ENCODE measurements around the gene MRAP. TPM values are rescaled to one million over a fixed set of nuclear protein-coding genes. Genes with fewer than 3 reads are reported as not detected.
A peak's percentile ranks its signal among the peaks of the same experiment; 100 is the strongest.

The MRAP gene
- total and polyA plus RNA-seq, 2 donors (not counting 1 experiment from before 2014, with no cell fraction given) = not detected

- CTCF ChIA-PET = interaction anchor here (0.8 to 1.0 kb wide), 2 partner anchors 7 to 21 kb away, joined by 3 read pairs; no protein-coding TSS in a partner anchor
Measured at GRCh38 chr21:32278518-32279376, 19.9 kb upstream of the MRAP start, which contains the start of gene MIS18A. Gene MIS18A (minus strand): TSS chr21:32279049. CDS start chr21:32279014, 35 bp downstream.

More at GRCh38 chr21:32278518-32279376, 19.9 kb upstream of the MRAP start, which contains the start of gene MIS18A:
- no peak for TF ChIP-seq CTCF (IDR thresholded peaks at IDR 0.05)
- no peak for TF ChIP-seq EZH2 (IDR thresholded peaks at IDR 0.05; ENCODE audit: borderline replicate concordance, insufficient read depth, low read depth, low read length, poor library complexity, severe bottlenecking)
- WGBS (ENCODE audit: insufficient coverage) = under 1% methylated on average over 69 of the region's 69 CpGs
- H3K4me3 ChIP-seq (ENCODE audit: control extremely low read depth in 1 of 5, extremely low read depth in 1 of 5, insufficient read depth in 1 of 5, low read depth in 2 of 5, low read length in 4 of 5) = peak within 1 kb of the TSS; percentile 70 to 86 (median 82)
- Mint-ChIP-seq H3K27ac (peak within 1 kb of the TSS; percentile 91), H3K4me1 (peaks cover 22% of the 10 kb centered on the region), H3K4me3 (peak within 1 kb of the TSS; percentile 100), H3K27me3 (no peaks in the 10 kb centered on the region), H3K9me3 (ENCODE audit: insufficient read depth) (no peaks in the 10 kb centered on the region)
- H3K27me3 ChIP-seq (replicated peaks in 1 of 4; ENCODE audit: control extremely low read depth in 1 of 4, control insufficient read depth in 3 of 4, insufficient read depth in 4 of 4, low read length in 3 of 4) = no peaks in the 10 kb centered on the region
- H3K9ac ChIP-seq (ENCODE audit: low read length) = peak within 1 kb of the TSS; percentile 82
- intact Hi-C loops (cut with micrococcal nuclease) = loop anchor here (1.0 to 10.0 kb wide), 5 partner anchors 334 to 1636 kb away; partner anchors contain the start of genes ATP5PO, CFAP298, CRYZL1 and ITSN1
- H4K20me1 ChIP-seq (ENCODE audit: control insufficient read depth, insufficient read depth, low read length, poor library complexity, severe bottlenecking) = no peaks in the 10 kb centered on the region
- peak within 1 kb of the TSS; percentile 29 to 44 for H3K27ac ChIP-seq (ENCODE audit: low read length in 2 of 2)
- H3K9me3 ChIP-seq (ENCODE audit: control extremely low read depth in 1 of 3, control insufficient read depth in 2 of 3, insufficient read depth in 1 of 3, low read length in 2 of 3) = no peaks in the 10 kb centered on the region
- H3K4me2 ChIP-seq (replicated peaks; ENCODE audit: low read depth, low read length, poor library complexity, severe bottlenecking) = peak within 1 kb of the TSS; percentile 84
- H3K79me2 ChIP-seq (ENCODE audit: control insufficient read depth, insufficient read depth, low read length) = peaks cover 30% of the 10 kb centered on the region
- H3K36me3 ChIP-seq (replicated peaks in 1 of 2; ENCODE audit: control extremely low read depth in 1 of 2, control insufficient read depth in 1 of 2, extremely low read depth in 1 of 2, insufficient read depth in 2 of 2, low read length in 1 of 2) = peaks cover 0 to 2% of the 10 kb centered on the region in 2 experiments
- DNase-seq (peak; percentile 97), ATAC-seq (ENCODE audit: low read depth) (peak; percentile 97)
- H2AFZ ChIP-seq (ENCODE audit: insufficient read depth, low read depth, low read length, poor library complexity, severe bottlenecking) = peak within 1 kb of the TSS; percentile 95
- H3K4me1 ChIP-seq (ENCODE audit: control insufficient read depth in 2 of 2, insufficient read depth in 2 of 2, low read length in 2 of 2) = peaks cover 16 to 22% of the 10 kb centered on the region in 2 donors
- POLR2A ChIA-PET = no interaction called here

Measured in B cell (primary cell).